ENCODE data around the gene TM9SF1. TPM values are rescaled to one million over a fixed set of nuclear protein-coding genes. Genes with fewer than 3 reads are reported as not detected.

The TM9SF1 gene, protein sequence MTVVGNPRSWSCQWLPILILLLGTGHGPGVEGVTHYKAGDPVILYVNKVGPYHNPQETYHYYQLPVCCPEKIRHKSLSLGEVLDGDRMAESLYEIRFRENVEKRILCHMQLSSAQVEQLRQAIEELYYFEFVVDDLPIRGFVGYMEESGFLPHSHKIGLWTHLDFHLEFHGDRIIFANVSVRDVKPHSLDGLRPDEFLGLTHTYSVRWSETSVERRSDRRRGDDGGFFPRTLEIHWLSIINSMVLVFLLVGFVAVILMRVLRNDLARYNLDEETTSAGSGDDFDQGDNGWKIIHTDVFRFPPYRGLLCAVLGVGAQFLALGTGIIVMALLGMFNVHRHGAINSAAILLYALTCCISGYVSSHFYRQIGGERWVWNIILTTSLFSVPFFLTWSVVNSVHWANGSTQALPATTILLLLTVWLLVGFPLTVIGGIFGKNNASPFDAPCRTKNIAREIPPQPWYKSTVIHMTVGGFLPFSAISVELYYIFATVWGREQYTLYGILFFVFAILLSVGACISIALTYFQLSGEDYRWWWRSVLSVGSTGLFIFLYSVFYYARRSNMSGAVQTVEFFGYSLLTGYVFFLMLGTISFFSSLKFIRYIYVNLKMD
- 48.7 and 71.6 TPM in 2 replicates for total RNA-seq

DNA sequence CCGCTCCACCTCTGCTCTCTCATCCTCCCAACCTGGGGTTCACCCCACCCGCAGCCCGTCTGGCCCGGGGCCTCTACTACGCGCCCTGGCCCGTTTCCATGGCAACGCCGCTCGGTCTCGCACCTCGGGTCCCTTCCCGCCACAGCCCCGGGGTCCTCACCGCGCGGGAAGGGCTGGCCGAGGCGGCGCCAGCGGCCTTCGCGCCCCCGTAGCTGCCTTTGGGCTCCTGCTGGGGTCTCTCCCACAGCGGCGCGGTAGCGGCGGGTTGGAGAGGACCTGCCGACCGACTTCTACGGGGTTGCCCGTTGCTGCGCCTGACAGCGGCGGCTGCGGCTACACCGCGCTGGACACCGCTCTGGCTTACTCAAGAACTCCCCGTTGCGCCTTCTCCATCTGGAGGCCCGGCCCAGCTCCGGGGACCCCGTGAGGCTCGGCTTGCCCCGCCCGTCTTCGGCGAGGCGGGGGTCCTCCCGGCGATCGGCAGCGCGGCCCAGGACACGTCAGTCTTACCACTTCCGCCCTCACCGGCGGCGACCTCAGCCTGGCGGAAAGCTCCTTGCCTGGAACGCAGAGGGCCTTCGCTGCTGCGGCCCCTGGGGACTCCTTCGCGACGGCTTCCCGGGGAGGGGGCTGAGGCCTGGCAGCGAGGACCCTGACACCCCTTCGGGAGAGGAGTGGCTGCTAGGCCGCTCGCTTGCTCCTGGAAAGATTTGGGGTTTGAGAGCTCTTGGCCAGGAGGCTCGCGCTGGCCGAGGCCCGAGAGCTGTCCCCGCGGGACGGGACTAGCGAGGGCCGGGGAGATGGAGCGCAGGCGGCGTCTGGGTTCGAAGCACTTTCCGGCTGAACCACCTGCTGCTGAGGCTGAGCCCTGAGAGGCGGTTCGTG is at the start of gene TM9SF1:
TSS of gene TM9SF1 (minus strand) at position 256 of the 885 bp plus-strand sequence. CDS start 422 bp downstream, outside the sequence.

DNA sequence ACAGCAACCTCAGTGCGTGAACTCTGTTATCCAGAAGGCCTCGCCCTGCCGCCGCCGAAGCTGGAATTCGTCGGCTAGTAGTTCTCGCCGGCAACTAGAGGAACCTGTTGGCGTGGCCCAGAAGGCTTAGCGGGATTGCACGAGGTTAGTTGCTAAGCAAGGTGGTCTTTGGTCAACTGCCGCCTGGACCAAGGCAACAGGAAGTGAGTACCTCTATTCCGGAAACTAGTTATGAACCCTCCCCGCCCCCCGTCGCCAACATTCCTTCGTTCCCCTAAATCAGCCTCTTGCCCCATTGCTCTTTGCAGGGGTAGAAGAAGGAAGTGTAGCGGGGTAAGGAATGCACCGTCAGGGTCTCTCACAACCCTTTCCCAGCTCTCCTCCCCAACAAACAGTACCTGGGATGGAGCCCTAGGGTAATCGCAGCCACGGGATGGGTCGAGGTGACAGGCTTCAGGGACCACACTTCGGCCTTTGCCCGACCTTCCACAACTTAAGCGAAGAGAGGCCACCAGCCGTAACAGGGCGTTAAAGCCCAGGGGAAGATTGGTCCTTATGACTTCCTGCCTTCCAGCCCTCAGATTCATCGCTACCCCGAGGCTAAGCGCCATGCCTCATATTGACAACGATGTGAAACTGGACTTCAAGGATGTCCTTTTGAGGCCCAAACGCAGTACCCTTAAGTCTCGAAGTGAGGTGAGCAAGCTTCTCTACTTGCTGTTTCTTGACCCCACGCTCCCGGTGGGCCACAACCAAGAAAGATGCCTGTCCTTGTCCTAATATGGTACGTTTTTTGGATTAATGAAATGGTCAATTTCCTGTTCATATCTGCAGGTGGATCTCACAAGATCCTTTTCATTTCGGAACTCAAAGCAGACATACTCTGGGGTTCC is 37.6 kb upstream of the TM9SF1 start, which contains the start of gene GMPR2:
TSS of gene GMPR2 (plus strand) at position 285 of the 893 bp plus-strand sequence. CDS start at position 610, 325 bp downstream.

DNA sequence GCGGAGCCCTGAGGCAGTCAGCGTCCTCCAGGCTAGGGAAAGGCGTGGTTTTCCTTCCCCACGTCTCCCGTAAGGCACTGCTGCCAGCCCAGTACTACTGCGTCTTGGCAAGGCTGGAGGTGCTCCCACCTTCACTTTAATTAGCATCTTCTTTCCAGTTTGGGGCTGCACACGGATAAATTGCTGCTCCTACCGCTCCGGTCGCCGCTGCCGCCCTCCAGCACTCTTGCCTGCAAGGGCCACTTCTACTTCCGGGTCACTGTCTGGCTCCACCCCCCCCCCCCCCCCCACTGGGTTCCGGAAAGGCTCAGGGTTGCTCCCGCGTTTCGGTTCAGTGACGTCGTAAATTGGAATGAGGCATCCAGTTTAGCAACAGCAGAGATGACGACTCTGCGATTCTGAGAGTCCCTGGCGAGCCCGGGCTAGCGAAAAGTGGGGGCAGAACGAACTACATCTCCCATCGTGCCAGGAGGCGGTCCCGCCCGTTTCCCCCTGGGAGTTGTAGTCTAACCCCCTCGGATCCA is 36.9 kb upstream of the TM9SF1 start, which contains the start of gene NEDD8:
TSS of gene NEDD8 (minus strand) at position 247 of the 524 bp plus-strand sequence. CDS start at position 147, 100 bp downstream.

DNA sequence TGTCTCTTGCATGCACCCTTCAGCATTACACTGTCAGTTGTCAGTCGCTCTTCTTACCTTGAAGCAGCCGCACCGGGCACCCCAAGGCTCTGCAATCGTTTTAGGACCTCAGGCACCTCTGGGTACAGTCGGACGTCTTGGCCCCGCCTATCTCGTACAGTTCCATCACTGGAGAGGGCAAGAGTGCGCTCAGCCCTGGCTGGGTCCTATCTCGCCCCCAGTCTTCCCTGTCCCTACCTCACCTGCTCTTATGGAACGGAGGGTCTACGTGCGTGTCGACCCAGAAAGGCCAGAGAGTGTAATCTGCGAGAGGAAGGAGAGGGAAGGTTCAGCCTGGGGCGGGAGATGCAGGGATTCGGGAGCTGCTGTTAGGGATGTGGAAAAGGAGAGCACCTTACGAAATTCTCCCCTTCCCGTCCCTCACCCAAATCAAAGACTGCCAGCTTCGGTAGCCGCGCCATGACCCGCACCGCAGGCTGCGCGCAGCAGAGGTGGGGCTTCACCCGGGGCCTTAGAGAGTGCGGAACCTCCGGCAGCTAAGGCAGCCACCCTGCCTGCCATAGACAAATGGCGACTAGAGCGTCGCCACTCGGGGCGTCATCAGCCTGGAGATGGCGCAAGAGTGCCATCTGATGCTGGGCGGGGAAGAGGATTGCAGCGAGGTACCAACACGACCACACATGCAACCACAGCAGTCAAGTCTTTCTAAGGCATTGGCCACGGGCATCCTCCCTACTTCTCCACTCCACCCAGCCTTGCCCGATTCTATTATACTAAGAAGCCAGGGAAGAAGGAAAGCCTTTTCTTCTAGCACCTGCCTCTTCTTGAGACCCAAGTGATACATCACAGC is 20.5 kb upstream of the TM9SF1 start, which contains the start of gene MDP1:
TSS of gene MDP1 (minus strand) at position 572 of the 850 bp plus-strand sequence. CDS start at position 461, 111 bp downstream.

DNA sequence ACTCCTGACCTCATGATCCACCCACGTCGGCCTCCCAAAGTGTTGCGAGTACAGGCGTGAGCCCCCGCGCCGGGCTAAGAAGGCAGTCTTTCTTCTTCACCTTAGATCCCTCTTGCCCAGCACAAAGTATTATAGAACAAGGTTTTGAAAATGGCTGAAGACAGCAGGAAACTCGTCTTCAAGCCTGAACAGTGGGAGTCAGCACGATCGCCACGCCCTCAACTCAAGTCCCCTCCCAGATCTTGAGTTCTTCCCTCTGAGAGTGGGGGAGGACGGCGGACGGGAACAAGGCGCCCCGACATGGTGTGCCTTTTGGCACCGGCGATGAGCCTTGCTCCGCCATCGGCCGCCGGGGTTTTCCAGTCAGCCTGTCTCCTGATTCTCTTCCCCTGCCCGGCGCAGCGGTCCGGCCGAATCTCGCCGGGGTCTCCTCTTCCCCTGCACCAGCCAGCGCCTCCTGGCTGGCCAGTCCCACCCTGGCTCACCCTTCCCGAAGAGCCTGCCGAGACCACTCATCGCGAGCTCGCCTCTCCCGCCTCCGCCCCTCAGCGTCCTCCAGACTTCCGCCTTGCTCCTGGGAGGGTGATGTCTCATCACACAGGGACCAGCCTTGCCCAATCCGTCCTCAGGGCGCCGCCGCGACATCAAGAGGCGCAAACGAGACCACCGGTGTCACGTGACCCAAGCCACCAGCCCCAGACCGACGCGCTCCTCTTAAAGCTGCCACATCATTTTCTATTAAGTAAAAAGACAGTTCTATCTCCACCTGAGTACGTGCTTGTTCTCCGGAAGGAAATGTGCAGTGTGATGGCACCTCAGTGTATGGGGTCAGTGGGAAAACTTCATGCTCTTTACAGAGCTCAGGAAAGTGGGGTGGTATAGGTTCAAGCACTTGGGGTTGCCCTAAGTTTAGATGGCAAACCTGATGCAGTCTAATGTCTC is 18.0 kb upstream of the TM9SF1 start, which contains the start of gene CHMP4A:
TSS of gene CHMP4A (minus strand) at position 565 of the 942 bp plus-strand sequence. CDS start at position 516, 49 bp downstream.

DNA sequence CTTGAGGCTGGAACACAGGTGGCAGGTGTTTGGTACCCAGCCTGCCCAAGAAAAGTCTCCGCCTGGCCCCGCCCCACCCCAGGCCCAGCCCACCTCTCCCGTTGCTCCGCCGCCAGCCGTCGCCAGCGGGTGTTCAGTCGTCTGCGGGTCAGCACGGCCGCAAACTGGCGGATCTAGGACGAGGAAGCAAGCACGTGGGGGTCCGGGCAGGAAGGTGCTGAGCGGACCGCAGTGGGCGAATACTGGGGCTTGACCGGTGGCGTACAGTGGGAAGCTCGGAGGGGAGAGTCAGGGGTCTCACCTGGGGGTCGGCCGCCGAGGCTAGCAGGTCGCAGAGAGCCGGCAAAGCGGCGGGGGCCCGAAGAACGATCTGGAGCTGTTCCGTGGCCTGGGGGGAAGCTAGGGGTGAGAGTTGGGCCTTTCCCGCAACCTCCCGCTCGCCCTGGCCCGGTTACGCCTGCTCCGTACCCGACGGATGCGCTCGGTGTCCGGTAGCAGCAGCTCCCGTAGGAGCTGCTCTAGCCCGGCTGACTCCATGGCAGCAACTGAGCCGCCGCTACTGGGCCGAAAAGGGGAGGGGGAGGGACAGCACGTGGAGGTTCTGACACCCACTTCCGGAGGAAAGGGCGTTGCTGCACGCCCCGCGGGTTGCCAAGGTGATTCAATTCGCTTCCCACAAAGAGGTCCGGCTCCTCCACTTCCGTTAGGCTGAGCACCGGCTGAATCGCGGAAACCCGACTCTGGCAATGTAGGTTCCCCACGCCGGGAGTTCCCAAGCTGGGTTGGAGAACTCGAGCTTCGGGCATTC is 6.8 kb downstream of the TM9SF1 start, which contains the start of gene IPO4:
TSS of gene IPO4 (minus strand) at position 566 of the 808 bp plus-strand sequence. CDS start at position 537, 29 bp downstream.

DNA sequence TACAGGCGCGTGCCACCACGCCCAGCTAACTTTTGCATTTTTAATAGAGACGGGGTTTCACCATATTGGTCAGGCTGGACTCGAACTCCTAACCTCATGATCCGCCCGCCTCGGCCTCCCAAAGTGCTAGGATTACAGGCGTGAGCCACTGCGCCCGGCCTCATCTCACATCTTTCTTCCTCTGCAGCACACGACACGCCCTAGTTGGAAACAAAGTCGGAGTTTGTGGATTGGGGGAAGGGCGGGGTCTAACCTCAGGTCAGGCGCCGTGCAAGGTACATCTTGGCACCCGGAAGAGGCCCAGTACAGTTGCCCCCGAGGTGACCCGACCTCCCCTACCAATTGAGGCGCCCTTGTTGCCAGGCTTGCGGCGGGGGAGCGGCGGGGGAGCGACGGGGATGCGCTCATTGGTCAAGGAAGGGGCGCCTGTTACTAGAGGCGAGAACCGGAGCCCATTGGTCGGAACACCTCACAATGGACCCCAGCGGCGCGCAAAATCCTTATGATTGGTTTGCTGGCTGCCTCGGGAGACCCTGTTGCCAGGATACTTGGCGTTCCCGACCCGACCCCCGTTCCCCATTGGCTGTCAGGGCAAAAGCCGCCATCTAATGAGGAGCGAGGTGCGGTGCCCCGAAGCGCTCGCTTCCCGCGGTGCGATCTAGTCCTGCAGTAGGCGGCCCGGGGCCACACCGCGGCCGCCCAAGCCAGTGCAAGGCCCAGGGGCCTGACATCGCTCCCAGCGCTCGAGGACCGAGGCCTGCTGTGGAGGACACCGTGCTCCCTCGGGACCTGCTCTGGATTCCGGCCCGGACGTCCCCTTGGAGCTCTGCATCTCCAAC is 23.6 kb downstream of the TM9SF1 start, which contains the start of gene REC8:
TSS of gene REC8 (plus strand) at position 659 of the 839 bp plus-strand sequence. CDS start 473 bp downstream, outside the sequence.

DNA sequence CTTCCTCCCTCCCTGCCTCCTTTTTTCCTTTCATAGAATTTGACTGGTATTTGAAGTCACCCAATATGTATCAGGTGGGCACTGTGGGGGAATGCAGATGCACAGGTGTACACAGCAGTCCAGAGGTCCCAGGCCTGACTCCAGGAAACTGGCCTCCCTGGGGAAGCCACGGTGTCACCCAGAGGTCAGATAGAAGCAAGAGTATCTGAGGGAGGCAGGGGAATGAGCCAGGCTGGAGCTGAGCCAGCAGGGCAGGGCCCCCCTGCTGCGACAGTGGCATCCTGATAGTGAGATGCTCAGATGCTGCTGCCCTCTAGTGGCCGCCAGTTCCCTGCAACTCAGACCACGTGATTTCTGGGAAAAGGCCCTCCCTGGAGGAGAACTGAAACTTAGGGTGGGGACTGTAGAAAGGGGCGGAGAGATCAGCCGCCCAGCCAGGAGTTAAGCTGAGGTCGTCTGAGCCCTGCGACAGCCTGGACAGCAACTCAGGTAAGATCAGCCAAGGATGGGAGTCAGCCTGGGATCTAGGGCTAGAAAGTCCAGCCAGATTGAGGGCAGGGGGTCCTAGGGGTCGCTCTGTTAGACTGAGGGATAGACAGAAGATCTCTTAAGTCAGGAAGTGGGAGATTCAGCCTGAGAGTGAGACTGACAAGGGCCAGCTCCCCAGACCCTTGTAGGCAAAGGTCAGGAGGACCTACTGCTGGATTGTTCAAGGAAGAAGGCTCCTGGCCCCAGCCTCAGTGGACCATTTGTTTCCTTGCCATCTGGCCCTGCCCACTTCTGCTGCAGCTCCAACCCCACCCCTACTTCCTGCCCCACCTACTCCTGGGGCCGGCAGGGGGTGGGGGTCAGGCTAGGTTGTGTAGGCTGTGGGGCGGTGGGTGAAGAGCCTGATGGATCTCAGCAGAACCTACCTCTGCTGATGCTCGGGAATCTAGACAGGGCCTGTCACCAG is 34.1 kb downstream of the TM9SF1 start, which contains the start of gene IRF9:
TSS of gene IRF9 (plus strand) at position 416 of the 955 bp plus-strand sequence. CDS start 880 bp downstream, outside the sequence.

DNA sequence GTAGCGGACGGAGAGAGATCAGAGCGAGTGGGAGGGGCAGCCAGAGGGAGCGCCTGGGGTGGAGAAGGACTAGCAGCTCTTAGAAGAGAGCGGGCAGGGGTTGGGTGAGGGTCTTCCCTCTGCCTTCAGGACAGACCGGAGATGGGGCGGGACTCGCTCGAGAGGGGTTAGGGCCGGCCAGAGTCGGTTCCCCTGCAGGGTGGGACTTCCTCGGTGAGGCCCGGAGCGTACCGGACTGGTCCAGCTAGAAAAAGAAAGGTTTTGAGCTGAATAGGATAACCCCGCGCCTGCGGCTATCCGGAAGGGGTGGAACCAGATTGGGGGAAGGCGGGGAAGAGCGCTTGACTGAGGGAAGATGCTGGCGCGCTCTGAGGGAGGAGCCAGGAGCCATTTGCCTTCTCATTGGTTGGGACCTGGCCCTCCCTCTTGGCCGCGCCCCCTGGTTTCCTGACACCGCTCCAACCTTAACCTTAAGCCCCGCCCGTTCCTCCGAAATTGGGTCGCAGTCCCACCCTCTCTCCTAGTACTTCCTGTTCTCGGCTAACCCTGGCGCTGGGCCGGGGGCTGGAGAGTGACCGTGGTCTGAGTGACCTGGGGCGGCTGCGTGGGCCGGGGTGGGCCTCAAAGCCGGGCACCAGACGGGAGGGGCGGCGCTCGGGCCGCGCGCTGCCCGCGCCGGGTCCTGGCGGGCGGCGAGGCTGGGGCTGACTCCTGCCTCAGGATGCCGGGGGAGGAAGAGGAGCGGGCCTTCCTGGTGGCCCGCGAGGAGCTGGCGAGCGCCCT is 48.1 kb downstream of the TM9SF1 start, which contains the start of gene RNF31:
TSS of gene RNF31 (plus strand) at position 521 of the 783 bp plus-strand sequence. CDS start at position 722, 201 bp downstream.

DNA sequence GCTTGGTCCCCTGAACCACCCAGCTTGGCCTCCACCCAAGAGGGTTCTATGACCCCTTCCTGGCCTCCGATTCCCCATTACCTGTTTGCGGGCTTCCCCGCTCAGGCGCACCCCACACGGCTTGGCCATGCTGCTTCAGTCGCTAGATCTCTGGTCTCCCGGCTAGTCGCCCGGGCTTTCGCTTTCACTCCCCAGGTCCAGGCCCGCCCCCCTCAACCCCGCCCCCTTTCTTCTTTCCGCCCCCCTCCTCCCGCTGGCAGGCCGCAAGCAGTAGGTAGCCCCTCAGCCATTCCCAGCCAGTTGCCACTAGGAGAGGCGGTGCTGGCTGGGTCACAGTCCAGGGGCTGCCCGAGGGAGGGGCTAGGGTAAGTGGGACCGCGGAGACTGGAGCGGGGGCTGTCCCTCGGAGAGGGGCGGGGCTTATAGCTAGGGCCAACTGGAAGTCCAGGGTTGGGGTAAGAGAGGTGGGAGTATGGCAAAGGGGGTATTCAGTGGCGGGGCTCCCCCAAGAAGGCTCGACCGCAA is 48.7 kb downstream of the TM9SF1 start, which contains the start of gene PSME2:
TSS of gene PSME2 (minus strand) at position 158 of the 525 bp plus-strand sequence. CDS start at position 129, 29 bp downstream.

DNA sequence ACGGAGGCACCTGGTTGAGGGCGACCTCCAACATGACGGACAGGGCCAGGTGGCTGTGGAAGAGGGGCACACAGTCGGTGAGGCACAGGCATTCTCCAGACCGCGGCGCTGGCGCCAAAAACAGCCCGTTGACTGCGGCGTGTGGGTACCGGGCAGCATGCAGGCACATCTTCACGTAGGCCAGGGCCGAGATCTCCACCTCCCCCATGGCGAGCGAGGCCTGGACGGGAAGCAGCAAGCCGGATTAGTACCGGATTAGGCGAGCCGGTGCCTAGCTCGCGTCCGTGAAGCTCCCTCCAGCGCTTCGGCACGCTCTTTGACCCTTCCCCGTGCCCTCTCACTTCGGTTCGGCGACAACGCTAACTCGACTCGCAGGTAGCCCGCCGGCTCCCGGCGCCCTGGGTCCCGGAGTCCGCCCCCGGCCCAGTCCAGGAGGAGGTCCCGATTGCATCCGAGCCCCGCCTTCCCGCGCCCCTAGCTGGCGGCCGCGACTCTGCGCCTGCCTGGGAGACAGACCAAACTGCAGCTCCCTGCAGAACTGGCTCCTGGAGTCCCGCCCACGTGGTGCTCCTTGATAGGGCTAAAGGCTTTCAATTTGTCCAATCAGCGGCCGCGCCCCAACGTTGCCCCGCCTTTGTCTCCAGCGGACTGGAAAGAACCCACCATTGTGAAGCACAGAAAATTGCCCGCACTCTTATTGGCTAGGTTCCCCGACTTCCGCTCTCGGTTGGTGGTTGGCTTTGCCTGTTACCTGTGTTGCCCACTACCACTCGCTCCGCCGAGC is 54.0 kb downstream of the TM9SF1 start, which contains the start of gene EMC9:
TSS of gene EMC9 (minus strand) at position 495 of the 784 bp plus-strand sequence. CDS start at position 208, 287 bp downstream.

Data from epithelial cell of umbilical artery (primary cell).